ENCODE measurements around the gene SLC44A1.

GRCh38 chr9:105269593-105269992 is 25.1 kb downstream of the SLC44A1 start:
- TF ChIP-seq CTCF (IDR thresholded peaks at IDR 0.05; ENCODE audit: low read length) = no peak
- TF ChIP-seq EZH2 (IDR thresholded peaks at IDR 0.05; ENCODE audit: borderline replicate concordance, low read length) = no peak

Measured in OCI-LY1 (cell line).